ENCODE data around the gene FCHSD2. TPM values are rescaled to one million over a fixed set of nuclear protein-coding genes. Genes with fewer than 3 reads are reported as not detected.

FCHSD2 gene
- total RNA-seq, 2 donors from 2014 or later, result 20.0 to 22.1 TPM

GRCh38 chr11:73156686-73157085, 14.6 kb upstream of the FCHSD2 start:
- DNase-seq (no peak), ATAC-seq (no peak)
- intact Hi-C loops (cut with DNase I, micrococcal nuclease), result no loop called here

GRCh38 chr11:73156114-73156513, 14.0 kb upstream of the FCHSD2 start:
- ATAC-seq (no peak), DNase-seq (no peak)
- intact Hi-C loops (cut with DNase I, micrococcal nuclease), result no loop called here

- DNase-seq (no peak), ATAC-seq (peak; percentile 44)
- intact Hi-C loops (cut with DNase I, micrococcal nuclease), result no loop called here
Measured at GRCh38 chr11:73155102-73155501, 13.0 kb upstream of the FCHSD2 start.

- peak; percentile 49 for ATAC-seq
- intact Hi-C loops (cut with DNase I, micrococcal nuclease), result no loop called here
- peak; percentile 40 to 44 for DNase-seq
Measured at GRCh38 chr11:73154178-73154577, 12.1 kb upstream of the FCHSD2 start.

GRCh38 chr11:73152861-73153483, 10.9 kb upstream of the FCHSD2 start:
- intact Hi-C loops (cut with DNase I, micrococcal nuclease), result no loop called here
- DNase-seq, result peak; percentile 41 to 55
- ATAC-seq, result peak; percentile 45

- intact Hi-C loops (cut with DNase I, micrococcal nuclease), result no loop called here
- ATAC-seq (no peak), DNase-seq (no peak)
Measured at GRCh38 chr11:73152086-73152853, 10.2 kb upstream of the FCHSD2 start.

GRCh38 chr11:73151416-73151815, 9.3 kb upstream of the FCHSD2 start:
- intact Hi-C loops (cut with DNase I, micrococcal nuclease), result no loop called here
- no peak for ATAC-seq
- no peak for DNase-seq

GRCh38 chr11:73149105-73149504, 7.0 kb upstream of the FCHSD2 start:
- DNase-seq (no peak), ATAC-seq (no peak)
- intact Hi-C loops (cut with DNase I, micrococcal nuclease), result no loop called here

GRCh38 chr11:73147771-73148681, 5.9 kb upstream of the FCHSD2 start:
- ATAC-seq, result no peak
- intact Hi-C loops (cut with DNase I, micrococcal nuclease), result no loop called here
- no peak for DNase-seq

- intact Hi-C loops (cut with DNase I, micrococcal nuclease), result no loop called here
- no peak for ATAC-seq
- DNase-seq, result no peak
Measured at GRCh38 chr11:73145986-73146575, 4.0 kb upstream of the FCHSD2 start.

GRCh38 chr11:73143126-73143838, 1.2 kb upstream of the FCHSD2 start:
- DNase-seq, result no peak
- intact Hi-C loops (cut with DNase I, micrococcal nuclease), result no loop called here
- peak; percentile 31 for ATAC-seq

GRCh38 chr11:73141309-73142127, 600 bp downstream of the FCHSD2 start:
- DNase-seq, result peak; percentile 62 to 79
- intact Hi-C loops (cut with DNase I, micrococcal nuclease), result no loop called here
- peak; percentile 32 for ATAC-seq

- ATAC-seq (no peak), DNase-seq (peak in 1 of 2 donors; percentile 55)
- intact Hi-C loops (cut with DNase I, micrococcal nuclease), result no loop called here
Measured at GRCh38 chr11:73141031-73141308, 1.1 kb downstream of the FCHSD2 start.

- DNase-seq (peak in 1 of 2 donors; percentile 37), ATAC-seq (no peak)
- intact Hi-C loops (cut with DNase I, micrococcal nuclease), result no loop called here
Measured at GRCh38 chr11:73140213-73141030, 1.7 kb downstream of the FCHSD2 start.

- ATAC-seq (no peak), DNase-seq (no peak)
- intact Hi-C loops (cut with DNase I, micrococcal nuclease), result no loop called here
Measured at GRCh38 chr11:73139476-73140198, 2.5 kb downstream of the FCHSD2 start.

- no peak for DNase-seq
- no peak for ATAC-seq
- intact Hi-C loops (cut with DNase I, micrococcal nuclease), result no loop called here
Measured at GRCh38 chr11:73137944-73138274, 4.2 kb downstream of the FCHSD2 start.

Data from left colon (tissue), 2 donors.